HG02588 (cell line): ENCODE results near the gene SLC39A7.

Experiments
- ATAC-seq: cut with Tn5 transposase; IDR thresholded peaks from one replicate; pipeline ENCODE4 v1.9.1; 2021; ENCODE audit warnings: mild to moderate bottlenecking, moderate library complexity; ENCODE audit not compliant: unreplicated experiment

Gene SLC39A7

DNA sequence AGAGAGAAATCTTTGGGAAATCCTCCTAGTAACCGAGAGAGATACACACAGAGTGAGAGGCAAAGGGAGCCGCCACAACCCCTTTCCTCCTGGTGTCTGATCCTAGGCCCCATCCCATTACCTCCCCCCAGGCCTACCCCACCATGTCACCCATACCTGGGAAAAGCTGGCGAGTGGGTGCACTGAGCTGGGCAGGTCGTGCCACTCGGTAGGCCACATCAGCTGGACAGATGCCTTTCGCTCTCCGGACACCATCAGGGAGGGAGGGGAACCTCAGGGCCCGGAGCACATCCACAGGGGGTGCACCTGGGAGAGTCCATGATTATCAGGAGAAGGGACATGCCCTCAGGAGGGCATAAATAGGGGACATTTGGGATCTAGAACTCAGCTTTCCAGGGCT, 11.5 kb upstream of the SLC39A7 start:
- ATAC-seq: no peak

DNA sequence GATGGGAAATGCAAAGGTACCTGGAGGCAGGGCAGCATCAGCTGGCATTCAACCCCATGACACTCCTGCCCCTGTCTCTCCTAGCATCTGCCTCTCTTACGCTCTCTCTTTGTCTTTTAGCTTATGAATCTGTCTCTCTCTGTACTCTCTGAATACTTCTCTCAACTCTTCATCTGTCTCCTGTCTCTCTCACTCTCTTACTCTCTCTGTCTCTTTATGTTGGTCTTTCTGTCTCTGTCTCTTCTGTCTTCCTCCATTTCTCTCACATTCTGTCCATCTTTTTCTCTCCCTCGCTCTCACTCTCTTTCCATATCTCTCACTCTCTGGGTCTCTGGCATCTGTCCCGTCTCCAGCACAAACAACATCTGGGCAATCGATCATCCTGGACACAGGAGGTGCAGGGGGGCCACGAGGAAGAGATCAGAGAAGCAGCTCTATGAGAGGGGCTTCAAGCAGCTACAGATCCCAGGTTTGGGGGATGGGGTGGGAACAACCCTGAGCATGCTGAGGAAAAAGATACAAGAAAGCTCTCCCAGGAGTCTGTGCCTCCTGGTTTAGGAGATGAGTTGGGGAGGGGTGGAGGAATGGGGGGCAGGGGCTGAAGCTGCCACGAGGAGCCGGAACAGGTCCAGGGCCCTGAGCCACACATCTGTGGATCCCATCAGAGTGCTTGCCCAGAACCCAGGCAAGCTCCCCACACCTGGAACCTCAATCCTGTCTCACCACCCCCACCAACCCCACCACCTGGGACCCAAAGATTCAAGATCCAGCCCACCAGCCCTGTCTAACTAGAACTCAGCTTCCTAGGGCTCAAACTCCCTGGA, 10.8 kb upstream of the SLC39A7 start:
- no peak for ATAC-seq

DNA sequence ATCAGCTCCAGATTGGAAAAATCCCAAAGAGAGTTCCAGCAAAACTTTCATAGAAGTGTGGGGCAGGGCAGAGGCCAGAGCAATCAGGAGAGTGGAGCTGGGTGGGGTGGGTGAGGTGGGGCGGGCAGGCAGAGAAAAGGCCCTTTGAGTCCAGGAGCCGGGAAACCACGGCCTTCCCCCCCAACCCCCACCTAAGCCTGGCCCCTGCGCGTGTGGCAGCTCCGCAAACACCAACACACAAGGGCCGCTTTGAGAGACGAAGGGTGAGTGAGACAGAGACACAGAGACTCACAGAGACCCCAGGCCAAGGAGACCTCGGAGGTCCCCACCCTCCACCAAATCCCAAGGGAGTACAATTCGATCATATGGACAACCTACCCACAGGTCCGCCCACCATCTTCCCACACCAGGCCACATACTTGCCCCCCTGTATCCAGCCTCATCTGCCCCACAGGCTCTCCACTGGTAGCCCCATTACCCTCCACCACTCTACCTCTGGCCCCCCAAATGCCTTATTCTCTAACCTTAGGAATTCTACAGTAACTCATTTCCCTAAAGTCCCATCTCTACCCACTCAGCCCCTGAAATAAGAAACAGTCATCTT, 10.1 kb upstream of the SLC39A7 start:
- ATAC-seq: no peak

DNA sequence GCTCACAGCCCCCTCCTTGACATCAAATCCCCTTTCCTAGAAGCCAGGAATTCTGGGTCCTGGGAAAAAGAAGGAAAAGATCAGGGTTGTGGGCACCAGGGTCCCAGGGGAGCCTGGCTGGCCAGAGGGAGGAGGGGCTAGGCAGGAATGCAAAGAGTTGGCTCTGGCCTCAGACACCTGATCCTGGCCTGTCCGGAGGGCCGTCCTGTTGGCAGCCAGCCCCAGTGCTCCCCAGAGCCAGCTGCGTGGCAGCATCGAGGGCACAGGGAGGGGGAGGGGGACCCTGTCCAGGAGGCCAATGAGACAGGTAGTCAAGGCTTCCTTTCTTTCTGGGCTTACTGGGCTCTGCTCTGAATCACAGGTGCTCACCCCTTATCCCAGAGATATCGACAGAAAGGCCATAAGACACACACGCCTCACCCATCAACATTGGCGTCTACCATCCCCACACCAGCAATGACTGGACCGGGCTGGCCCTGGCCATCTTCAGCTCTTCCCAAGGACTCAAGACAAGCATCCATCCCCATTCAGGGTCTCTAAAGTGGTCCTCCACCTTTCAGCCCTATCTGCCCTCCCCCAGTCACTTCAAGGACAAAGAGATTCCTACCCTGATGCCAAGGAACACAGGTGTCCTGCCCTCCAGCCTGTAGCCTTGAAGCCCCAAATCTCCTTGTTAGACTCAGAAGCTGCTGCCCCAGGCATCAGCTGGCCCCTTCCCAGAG, 9.1 kb upstream of the SLC39A7 start:
- no peak for ATAC-seq

DNA sequence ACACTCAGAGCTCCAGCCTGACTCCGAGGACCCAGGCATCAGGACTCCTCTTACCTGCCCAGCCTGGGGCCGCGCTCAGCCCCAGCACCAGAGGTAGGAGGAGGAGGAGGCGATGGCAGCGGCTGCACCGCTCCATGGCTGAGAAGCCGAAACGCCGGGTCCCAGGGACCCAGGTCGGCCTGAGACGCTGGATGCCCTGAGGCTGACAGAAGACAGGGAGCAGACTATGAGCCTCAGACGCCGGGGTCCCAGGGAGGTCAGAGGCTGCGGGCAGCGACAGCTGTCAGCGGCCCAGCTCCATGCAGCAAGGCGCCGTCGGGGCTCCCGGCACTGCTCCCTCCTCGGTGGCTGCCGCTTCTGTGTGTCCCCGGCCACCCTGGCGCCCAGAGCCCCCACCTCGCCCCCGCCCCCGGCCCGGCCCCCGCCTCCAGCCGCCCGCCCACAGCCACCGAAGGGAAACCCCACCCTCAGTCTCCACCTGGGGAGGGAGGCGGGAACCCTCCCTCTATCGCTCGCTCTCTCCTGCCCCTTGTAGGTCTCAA, 8.5 kb upstream of the SLC39A7 start, which contains the start of gene COL11A2:
Gene COL11A2 (minus strand): TSS at position 363 of the 542 bp plus-strand sequence. CDS start 227 bp downstream, at position 136.
- no peak for ATAC-seq

DNA sequence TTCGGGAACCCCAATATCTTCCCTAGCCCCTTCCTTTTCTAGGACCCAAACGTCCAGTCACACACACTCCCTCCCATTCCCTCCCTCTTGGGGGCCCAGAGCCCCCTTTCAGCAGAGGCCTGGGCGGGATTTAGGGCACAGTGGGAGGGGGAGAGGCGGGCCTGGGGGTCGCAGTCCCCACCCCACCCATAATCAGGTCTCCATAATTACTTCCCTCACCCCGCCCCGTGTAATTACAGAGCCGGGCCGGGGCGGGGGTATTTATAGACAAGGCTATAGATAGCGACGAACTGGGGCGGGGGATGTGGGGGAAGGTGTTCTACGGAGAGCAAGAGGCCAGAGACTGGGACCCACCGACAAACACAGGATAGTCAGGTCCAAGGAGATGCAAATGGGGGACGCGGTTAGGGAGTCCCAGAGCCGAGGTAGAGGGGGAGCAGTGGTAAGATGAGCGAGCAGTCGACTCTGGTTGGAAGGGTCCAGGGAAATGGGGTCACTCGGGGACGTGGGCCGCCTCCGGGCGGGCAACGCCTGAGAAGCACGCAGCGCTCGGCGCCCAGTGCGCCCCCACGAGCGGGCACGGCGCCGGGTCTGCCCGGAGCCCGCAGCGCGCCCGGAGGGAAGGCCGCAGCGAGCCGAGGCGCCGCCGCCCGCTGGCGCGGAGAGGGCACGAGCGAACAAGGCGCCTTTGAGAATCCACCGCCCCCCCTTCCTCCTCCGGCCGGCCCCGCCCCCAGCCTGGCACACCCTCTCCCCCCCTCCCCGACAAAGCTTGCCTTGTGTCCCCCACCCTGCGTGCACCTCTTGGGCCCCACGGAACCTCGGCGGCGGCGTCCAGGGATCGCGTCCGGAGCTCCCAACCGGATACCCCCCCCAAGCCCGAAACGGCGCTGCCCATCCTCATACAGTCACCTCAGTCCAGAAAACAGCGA, 7.7 kb upstream of the SLC39A7 start:
- ATAC-seq: no peak

DNA sequence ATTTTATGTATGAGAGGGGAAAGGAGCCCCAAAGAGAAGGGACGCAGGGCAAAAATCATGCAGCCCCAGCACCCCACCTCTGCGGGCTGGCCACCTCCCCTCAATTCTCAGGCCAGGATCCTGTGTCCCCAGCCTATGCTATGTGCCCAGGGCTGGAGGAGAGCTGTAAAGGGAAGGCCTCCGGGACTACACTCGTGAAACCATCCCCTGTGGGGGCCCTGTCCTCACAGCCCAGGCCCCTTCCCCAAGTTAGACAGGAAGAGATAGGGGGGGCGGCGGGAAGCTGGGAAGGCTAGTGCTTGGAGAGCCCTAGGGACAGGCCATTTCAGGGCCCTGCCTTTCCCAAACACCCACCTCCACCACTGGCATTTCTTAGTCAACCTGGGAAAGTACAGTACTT, 7.0 kb upstream of the SLC39A7 start:
- ATAC-seq: no peak

DNA sequence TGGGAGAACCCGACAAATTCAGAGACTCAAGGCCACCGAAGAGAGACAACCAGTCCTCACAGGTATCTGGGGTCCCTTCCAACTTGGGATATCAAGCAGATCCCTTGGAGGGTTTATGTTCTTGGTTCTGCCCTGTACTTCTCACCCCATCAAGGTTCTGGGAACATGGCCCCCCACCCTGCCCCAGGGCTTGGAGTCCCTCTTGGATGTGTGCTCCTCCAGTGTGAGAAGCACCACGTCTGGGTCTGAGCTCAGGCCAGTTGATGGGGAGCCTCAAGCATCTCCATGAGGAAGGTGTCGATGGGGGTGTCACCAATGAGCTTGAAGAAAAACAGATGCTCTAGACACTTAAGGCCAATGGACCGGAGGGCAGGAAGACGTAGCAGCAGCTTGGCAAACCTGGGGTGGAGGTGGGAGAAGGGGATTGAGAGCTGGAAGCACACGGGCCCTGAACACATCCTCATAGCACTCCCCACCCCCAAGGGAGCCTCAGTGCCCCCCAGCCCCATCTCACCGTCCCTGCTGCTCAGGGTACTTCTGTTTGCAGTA, 6.2 kb upstream of the SLC39A7 start:
- ATAC-seq: no peak

DNA sequence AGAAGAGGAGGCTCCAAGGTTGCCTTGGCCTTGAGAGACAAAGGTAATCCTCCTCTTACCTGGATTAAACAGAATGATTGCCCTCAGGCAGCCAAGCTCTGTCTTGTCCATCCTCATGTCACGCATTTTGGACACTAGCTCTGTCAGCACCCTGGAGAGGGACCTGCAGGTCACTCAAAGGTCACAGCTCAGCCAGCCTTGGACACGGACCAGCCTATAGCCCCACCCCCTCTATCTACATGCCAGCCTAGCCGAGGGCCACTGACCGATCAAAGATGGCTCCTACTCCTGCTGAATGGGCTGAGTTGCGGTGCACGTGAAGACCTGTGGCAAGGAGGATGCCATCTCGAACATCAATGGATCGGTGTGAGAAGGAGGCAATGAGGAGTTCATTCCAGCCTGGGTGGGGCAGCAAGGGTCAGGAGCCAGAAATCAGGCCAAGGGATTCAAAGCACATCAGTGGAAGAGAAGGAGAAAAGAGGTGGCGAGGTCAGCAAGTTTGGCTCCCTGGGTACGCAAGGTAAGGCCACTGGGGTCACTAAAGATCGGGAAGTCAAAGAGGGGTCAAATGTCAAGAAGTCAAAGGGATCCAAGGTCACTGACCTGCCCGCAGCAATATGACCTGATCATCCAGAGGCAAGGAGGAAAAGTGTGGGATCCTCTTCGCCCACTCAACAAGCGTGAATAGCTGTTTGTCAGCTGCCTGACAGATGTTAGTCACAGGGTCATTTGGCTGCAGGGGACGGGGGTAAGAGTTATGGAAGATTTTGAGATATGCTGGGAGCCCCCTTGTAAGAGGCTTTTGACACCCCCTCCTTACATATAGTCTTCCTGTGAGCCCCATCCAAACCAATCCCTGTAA, 5.1 kb upstream of the SLC39A7 start:
- no peak for ATAC-seq

DNA sequence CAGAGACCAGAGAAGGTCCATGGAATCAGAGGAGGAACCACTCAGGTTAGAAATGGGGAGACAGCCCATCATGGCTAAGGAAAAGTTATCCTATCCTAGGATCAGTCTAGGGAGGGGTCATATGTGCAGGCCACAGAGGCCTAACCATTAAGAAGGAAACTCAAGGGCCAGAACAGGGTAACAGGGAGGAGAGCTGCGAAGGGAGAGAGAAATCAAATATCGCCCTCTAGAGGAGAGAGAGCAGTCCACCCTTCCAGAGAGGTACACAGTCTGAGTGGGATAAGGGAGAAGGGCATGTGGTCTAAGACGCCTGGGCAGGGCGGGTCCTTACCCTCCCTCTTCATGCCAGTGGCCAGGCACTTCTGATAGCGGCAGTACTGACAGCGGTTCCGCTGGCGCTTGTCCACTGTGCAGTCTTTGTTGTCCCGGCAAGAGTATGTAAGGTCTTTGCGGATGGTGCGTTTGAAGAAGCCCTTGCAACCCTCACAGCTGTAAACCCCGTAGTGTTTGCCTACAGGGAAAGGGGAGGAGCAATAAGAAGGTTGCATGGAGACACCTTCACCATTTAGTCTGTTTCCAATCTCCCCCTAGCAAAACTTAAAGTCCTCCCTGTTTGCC, 3.1 kb upstream of the SLC39A7 start:
- no peak for ATAC-seq

DNA sequence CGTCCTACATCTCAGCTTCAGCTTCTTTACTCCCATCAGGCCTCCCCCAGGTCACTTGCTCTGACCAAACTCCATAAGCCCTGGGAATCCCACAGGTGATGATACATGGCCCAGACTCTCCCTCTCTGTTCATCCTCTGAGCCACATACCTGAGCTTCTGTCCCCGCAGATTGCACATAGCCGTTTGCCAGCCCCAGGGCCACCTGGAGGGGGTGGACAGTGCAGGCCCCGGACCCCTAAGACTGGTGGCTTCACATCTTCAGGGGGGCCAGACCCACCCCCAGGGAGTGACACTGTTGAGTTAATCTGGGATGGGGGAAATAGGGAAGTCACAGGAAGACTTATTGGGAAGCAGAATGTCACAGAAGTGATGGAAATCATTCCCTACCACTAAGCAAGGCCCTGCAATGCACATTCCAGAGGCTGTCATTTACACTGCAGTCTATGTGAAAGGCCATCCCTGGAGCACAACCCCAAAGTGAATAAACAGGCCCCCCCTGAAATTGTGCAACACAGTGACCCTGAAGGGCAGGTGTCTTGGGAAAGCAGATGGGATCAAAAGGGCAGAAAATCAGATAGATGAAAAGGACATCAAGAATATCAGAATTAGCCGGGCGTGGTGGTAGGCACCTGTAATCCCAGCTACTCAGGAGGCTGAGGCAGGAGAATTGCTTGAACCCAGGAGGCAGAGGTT, 2.4 kb upstream of the SLC39A7 start:
- ATAC-seq: no peak

DNA sequence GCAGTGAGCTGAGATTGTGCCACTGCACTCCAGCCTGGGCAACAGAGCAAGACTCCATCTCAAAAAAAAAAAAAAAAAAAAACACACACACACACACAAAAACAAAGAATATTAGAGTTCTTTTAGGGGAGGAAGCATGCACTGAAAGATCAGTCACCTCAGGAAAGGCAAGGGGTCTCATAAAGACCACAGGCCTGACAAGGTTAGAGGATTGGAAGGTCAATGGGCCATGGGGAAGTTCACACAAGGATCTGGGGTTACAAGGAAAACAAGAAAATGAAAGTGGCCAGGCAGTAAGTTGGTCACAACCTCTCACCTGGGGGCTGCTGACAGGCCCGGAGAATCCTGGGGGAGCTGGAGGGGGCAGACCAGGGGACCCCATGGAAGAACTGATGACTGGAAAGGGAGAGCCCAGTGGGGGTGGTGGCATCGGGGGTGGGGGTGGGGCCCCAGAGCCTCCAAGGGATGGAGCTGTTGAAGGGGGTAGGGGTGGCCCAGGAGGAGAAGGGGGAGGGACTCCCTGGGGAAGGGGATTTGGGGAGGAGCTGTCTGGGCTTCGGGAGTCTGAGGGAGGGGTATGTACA, 1.7 kb upstream of the SLC39A7 start:
- ATAC-seq: no peak

DNA sequence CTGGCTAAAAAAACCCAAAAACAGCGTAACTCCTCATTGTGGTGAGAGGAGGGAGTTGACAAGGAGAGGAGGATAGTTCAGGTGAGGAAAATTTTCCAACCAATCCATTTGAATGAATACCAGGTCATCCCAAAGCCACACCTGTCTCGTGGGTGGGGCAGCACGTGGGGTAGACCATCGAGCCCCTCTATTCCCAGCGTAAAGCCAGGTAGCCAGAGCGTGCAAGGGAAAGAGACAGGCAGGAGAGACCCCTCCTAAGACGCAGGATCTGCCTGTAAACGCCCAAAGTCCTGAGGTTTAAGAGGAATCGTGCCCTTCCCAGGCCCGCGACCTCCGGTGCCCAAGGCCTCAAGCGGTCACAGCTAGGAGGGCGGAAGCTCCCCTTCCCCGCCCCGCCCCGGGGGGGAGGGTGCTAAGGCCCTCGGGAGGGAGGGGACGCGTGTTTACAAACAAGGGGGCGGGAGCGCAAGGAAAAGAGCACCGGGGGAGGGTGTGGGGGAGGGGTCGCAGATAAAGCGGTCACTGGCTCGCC, 914 bp upstream of the SLC39A7 start:
- no peak for ATAC-seq

DNA sequence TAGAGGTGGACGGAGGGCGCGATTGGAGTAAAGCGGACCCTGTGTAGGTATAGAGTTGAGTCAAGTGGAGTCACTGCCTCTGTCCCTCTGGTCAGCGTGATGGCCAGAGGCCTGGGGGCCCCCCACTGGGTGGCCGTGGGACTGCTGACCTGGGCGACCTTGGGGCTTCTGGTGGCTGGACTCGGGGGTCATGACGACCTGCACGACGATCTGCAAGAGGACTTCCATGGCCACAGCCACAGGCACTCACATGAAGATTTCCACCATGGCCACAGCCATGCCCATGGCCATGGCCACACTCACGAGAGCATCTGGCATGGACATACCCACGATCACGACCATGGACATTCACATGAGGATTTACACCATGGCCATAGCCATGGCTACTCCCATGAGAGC, 479 bp downstream of the SLC39A7 start:
- no peak for ATAC-seq

DNA sequence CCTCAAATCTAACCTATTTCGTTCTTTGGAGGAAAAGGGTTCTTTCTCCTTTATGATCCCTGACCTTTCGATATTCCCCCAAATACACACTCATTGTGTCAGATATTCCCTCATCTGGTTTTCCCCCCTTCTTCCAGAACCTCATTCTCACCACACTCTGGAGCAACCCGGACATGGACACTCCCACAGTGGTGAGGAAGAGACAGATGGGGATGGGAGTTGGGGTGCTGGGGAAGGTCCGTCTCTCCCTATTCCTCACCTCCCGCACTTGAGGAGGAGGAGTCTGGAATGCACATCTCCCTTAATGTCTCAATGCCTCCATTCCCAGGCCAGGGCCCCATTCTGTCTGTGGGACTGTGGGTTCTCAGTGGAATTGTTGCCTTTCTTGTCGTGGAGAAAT, 1.3 kb downstream of the SLC39A7 start:
- ATAC-seq: no peak

DNA sequence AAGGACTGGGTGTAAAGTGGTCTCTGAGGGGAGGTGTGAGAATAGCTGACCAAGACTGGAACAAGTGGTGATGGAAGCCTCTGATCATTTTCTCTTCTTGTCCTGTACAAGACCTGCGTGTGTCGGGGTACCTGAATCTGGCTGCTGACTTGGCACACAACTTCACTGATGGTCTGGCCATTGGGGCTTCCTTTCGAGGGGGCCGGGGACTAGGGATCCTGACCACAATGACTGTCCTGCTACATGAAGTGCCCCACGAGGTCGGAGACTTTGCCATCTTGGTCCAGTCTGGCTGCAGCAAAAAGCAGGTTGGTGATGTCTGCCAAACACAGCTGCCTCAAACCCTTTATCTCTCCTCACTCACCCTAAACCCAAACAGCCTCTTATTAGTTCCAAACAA, 2.1 kb downstream of the SLC39A7 start:
- no peak for ATAC-seq

DNA sequence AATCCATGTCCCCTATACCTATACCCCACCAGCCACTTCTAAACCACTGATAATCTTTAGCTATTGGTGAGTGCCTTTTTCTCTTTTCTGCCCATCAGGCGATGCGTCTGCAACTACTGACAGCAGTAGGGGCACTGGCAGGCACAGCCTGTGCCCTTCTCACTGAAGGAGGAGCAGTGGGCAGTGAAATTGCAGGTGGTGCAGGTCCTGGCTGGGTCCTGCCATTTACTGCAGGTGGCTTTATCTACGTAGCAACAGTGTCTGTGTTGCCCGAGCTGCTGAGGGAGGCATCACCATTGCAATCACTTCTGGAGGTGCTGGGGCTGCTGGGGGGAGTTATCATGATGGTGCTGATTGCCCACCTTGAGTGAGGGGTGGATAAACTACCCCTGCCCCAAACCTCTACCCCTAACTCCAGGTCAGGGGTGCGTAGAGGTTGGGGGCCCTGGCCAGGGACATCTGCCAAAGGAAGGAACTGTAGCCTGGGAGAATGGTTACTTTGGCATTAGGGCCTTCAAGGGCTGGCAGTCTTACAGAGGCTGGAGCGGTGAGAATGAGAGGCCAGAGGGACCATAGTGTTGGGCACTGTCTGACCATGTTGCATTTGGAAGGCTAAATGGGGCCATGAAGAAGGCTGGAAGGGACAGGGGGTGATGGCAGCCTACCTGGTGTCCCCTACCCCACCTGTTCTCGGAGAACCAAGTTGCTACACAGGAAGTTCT, 2.9 kb downstream of the SLC39A7 start:
- ATAC-seq: no peak
